ENCODE data around the gene TERT.

Gene TERT

GRCh38 chr5:1218351-1219080, 76.4 kb downstream of the TERT start:
- DNase-seq, result no peak

DNA sequence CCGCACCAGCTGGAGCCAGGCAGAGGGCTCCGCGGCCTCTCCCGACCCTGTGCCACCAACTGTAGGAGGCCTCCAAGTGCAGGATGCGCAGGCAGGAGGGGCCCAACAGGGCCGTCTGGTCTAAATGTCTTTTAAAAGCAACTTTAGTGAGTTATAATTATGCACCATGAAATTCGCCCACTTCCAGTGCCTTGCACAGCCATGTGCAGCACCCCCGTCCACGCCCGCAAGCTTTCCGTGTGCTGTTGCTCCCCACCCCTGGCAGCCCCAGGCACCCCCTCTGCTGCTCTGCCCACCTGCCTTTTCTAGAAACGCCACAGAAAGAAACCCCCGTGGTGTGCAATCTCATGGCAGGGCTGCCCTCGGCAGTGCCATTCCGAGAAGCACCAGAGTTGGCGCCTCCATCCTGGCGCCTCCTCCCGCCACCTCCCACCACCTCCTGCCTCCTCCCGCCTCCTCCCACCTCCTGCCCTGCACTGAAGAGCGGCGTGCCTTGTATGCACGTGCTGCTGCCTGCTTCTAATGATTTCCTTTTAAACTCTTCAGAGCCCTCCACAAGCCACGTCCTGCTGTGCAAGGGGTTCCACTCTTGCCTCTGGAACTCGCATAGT, 77.2 kb downstream of the TERT start:
- DNase-seq, result no peak

- no peak for DNase-seq
These were observed 78.0 kb downstream of the TERT start for GRCh38 chr5:1216918-1217295.

DNA sequence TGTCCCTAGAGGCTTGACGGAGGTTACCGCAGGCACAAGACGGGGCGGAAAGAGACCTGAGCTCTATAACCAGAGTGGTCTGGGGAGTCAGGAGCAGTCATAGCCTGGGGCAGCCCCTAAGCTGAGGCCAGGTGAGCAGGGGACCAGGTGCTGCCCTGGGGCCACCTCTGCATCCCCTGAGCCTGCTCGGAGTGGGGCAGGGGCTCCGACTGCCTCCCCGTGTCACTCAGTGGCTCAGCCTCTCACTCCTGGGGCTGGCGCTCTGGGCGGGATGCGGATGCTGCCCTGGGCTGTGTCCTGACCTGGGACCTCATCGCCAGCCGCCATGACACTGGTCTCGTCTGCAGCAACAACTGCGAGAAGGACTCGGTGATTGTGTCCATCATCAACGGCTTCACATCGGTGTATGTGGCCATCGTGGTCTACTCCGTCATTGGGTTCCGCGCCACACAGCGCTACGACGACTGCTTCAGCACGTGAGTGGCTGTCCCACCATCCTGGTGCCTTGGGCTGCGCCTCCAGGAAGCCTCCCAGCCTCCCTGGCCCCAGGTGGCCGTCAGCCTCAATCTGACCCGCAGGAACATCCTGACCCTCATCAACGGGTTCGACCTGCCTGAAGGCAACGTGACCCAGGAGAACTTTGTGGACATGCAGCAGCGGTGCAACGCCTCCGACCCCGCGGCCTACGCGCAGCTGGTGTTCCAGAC, 78.5 kb downstream of the TERT start:
- DNase-seq, result no peak

DNA sequence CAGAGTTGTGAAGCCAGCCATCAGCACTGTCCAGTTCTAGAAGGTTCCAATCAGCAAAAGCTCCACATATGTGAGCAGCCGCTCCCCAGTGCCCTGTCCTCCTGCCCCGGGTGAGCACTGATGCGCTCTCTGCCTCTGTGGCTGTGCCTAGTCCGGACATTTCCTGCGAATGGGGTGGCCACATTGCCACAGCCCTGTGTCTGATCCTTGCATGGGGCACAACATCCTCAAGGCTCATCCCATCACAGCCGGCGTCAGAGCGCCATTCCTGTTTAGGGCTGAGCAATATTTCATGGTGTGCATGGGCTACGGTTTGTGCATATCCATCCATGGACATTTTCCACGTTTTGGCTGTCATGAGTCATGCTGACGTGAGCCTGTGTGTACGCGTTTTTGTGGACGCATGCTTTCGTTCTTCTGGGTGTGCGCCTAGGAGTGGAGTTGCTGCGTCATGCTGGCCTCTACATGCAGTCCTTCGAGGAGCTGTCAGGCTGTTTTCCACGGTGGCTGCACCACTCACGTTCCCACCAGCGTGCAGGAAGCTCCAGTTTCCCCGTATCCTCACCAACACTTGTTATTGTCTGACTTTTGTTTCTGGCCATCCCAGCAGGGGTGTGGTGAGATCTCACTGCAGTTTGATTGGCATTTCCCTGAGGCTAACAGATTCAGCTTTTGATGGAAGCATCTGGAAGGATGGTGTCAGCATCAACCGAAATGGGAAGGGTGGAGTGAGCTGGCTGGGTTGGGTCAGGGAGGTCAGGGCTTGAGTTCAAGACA, 79.4 kb downstream of the TERT start:
- DNase-seq, result no peak

DNA sequence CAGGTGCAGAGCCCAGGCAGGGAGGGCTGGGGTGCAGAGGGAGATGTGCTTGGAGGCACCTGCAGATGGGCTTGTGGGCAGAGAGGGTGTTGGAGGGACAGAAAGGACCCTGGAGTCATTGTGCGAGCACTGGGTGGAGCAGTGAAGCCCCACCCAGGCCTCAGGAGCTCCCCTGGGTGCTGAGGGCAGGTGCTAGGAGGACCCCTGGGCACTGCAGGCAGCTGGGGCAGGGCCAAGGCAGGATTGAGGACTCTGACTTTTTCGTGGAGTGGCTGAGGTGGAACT, 80.0 kb downstream of the TERT start:
- DNase-seq, result no peak

- DNase-seq, result no peak
These were observed 80.5 kb downstream of the TERT start for GRCh38 chr5:1214163-1214935.

GRCh38 chr5:1213508-1214162, 81.2 kb downstream of the TERT start:
- no peak for DNase-seq

DNA sequence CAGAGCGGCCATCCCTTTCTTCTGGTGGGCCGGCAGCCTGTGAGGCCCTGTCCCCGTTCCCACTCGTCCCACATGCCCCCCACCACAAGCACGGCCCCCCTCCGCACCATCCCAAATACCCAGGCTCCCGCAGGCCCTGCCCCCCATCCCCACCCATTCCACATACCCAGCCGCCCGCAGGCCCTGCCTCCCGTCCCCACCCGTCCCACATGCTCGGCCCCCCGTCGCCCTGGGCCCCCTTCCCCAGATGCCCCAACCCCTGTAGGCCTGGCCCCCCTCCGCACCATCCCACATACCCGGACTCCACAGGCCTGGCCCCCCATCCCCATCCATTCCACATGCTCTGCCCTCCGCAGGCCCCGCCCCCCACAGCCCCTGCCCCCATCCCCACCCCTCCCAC, 82.0 kb downstream of the TERT start:
- no peak for DNase-seq

DNA sequence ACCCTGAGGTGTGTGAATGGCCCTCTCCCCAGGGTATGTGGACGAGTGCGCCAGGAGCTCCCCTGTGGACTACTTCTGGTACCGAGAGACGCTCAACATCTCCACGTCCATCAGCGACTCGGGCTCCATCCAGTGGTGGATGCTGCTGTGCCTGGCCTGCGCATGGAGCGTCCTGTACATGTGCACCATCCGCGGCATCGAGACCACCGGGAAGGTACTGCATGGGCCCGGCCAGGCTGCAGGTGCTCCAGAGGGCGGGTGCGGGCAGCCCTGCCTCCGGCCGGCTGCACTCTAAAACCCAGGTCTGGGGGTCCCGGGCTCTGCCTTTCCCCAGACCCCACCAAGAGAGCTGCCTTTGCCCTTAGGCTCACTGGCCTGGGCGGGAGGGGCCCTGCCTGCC, 82.6 kb downstream of the TERT start:
- no peak for DNase-seq

GRCh38 chr5:1211701-1212100, 83.2 kb downstream of the TERT start:
- no peak for DNase-seq

DNA sequence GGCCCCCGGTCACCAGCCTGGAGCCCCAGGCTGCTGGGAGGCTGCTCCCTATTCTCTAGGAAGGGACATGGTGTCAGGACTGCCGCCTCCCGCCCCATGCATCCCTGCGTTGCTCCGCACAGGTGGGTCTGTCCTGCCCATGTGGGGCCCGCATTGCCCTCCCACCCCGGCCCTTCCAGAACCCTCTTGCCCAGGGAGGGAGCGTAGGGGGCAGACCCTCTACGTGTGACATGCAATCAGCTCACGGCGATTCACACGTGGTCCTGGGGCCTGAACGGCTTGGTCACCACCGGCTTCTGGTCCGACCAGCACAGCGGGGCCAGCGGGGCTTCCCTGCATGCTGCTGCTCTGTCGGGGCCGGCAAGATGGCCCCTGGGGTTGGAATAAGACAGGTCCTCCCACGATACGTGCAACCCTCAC, 84.0 kb downstream of the TERT start:
- no peak for DNase-seq

GRCh38 chr5:1209896-1210776, 84.7 kb downstream of the TERT start:
- DNase-seq, result no peak

- DNase-seq, result no peak
These were observed 85.4 kb downstream of the TERT start for GRCh38 chr5:1209489-1209852.

DNA sequence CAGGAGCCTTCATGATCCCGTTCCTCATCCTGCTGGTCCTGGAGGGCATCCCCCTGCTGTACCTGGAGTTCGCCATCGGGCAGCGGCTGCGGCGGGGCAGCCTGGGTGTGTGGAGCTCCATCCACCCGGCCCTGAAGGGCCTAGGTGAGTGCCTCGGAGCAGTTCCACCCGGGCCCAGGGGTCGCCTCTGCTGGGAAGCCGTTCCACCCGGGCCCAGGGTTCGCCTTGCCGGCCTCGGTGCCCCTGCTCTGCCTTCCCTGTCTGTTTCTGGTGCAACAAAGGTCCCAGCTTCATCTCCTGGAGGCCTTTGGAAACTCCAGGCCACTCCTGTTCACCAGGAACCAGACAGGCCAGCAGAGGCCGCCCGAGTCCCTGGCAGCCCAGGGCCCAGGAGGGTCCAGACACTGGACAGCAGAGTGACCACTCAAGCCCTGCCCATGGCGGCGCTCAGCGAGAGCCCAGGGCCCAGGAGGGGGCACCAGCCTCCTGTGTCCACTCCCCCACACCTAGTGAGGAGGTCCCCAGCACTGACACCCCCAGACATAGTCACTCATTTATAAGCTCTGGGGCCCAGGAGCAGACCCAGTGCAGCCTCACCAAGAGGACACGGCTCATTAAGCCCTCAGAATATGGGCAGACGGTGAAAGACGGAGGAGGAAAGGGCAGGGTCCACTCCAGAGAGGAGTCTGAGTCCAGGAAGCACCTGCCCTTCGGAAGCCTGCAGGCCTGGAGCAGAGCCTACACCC, 86.0 kb downstream of the TERT start:
- DNase-seq, result no peak

DNA sequence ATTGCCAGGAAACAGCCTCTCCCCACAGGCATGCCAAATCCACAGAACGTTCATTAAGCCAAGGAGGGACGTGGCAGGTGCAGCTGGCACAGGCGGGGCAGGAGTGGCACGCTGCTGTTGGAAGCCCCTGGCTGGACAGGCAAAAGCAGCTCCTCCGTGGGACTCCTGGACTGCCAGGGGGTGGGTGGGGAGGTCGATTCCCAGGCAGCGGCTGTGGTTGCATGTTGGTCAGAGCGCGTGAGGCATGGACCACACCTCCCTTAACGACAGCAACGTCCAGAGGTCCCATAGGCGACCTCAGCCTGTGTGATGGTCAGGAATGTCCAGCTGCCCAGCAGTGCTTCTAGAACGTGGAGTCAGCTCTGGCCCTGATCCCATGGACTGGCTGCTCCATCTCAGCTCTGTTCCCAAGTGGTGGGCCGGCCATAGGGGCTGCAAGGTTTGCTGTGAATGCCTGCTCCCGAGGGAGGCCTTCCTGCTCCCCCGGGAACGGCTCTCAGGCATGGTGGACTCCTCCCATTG, 86.6 kb downstream of the TERT start:
- no peak for DNase-seq

- DNase-seq, result no peak
These were observed 87.3 kb downstream of the TERT start for GRCh38 chr5:1207555-1207954.

GRCh38 chr5:1206521-1207412, 88.1 kb downstream of the TERT start:
- no peak for DNase-seq
